Stimulated activated CD4-positive, alpha-beta T cell treated with anti-CD3 and anti-CD28 coated beads, Interleukin-4, amount 100 ng/mL, for 24 hours (primary cell): ENCODE measurements around the gene PRR7.
A peak's percentile ranks its signal among the peaks of the same experiment; 100 is the strongest.

Experiments used
- DNase-seq: peaks from one replicate; pipeline ENCODE4 v3.0.0-alpha.2; 2020

The PRR7 gene

DNA sequence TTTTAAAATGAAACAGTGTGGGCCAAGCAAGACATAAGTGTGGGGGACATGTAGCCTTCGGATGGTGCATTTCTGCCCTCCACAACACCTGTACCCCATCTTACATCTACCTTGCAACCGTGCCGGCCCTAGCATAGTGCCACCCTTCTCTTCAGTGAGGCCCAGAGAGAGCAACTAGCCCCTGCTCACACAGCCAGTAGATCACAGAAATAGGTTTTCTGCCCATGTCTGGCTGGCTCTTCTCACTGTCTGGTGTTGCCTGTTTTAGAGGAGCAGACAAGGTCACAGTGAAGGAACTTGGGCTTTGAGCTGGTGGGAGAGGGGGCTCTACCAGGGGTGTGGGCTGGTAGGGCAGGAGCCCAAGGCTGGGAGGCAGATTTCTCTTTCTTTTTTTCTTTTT lies 39.6 kb downstream of the PRR7 start:
- no peak for DNase-seq

DNA sequence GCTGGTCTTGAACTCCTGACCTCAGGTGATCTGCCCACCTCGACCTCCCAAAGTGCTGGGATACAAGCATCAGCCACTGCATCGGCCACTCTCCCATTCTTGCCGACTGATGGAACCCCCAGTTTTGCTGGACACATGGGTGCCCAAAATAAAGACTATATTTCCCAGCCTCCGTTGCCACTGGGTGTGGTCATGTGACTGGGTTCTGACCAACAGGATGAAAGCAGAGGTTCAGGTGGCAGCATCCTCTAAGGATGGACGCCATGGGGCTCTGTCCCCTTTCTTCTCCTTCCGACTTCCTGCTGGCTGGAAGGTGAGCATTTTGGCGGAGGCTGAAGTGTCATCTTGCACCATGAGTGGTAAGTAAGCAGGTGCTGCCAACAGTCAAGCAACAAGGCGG lies 40.5 kb downstream of the PRR7 start:
- no peak for DNase-seq

DNA sequence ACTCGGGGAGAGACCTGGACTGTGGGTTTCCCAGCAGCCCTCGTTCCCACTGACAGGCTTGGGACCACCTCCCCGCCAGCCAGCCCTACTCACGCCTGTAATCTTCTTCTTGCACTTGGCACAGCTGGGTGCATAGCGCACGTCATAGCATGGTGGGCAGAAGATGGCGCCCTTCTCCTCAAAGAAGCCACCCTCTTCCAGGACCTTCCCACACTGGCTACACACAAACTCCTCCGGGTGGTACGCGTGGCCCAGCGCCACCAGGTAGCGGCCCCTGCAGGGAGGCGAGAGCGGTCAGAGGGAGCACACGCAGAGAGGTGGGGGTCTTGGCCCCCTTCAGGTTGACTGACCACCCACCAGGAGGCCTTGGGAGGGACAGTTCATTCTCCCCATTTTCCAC lies 41.4 kb downstream of the PRR7 start:
- no peak for DNase-seq

DNA sequence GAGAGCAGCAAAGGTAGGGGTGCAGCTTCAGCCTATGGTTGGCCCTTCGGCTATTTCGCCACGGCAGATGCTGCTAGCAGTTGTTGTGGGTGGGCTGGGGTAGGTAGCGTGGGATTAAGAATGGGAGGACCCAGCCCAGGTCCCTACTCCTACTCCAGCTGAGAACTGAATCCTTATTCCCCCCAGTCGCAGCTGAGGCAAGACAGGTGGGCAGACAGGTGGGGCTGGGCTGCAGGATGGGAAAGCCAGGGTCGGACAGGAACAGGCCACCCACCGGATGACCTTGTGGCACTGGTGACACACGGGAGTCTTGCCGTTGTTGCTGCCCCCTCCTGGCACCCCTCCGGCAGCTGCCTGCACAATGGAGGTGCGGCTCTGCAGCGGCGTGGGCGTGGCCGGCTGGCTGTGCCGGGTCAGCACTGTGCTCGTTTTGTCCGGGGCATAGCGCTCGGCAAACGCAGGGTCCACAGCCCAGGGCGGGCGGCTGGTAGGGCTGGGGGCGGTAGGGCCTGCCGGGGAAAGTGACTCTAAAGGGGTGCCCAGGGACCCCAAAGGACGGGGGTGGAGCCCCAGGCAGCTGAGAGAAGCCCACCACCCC lies 42.6 kb downstream of the PRR7 start:
- no peak for DNase-seq

DNA sequence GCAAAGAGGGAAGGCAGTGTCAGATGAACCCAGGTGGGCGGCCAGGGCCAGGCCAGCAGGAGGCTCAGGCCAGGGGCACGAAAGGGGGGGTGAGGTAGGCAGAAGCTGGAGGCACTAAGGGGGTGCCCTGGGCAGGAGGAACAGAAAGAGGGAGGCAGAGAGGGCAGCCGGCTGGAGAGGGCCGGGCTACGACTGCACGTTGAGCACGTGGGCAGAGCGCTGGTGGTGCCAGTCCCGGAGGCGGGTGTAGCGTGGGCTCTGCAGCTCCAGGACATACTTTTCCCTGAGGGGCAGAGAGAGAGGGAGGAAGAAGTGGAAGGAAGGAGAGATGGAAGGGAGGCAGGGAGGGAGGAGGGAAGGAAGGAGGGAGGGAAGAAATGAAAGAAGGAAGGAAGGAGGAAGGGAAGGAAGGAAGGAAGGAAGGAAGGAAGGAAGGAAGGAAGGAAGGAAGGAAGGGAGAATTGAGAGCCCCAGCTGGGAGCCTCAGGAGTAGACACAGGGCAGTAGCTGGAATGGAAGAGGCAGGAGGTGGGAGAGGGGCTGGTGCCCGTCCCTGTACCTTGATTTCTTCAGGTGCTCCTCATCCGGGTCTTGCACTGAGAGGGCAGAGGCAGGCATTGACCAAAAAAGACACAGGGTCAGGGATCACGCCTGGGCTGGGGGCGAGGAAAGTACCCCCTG lies 43.8 kb downstream of the PRR7 start:
- DNase-seq: no peak

DNA sequence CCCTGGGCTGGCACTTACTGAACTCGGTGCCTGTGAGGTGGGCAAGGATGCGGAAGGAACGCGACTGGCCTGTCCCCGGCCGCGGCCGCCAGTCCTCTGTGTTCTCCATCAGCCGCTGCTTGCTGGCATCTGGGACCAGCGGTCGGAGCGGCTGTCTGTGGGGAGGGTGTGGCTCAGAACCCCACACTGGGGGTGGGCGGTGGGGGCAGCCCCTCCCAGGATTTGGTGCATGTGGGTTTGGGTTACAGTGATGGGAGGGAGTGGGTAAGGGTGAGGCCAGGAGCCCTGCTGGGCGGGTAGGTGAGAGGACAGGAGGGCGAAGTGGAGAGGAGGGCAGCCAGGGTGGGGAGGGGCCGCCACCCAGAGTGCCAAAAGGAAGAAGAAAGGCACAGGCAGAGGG lies 44.4 kb downstream of the PRR7 start:
- DNase-seq: no peak

DNA sequence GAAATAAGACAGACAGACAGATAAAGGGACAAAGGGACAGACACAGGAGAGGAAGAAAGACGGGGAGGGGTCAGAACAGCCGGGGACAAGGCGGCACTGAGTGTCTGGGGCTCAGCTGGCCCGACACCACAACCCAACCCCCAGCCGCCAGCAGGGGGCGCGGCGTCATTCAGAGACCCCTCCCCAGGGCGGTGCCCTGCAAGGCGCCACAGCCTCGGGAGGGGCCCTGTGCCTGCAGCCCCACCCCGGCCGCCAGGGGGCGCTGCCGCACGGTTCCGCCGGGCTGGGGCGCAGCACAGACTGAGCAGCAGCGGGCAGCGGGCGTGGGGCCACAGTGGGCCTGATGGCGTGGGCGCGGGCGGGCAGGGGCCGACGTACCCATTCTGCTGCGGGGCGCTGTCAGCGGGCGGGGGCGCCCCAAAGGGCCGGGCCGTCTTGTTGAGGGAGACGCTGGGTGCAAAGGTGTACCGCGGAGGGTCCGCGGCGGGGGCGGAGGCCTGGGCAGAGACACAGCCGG lies 44.9 kb downstream of the PRR7 start:
- no peak for DNase-seq

DNA sequence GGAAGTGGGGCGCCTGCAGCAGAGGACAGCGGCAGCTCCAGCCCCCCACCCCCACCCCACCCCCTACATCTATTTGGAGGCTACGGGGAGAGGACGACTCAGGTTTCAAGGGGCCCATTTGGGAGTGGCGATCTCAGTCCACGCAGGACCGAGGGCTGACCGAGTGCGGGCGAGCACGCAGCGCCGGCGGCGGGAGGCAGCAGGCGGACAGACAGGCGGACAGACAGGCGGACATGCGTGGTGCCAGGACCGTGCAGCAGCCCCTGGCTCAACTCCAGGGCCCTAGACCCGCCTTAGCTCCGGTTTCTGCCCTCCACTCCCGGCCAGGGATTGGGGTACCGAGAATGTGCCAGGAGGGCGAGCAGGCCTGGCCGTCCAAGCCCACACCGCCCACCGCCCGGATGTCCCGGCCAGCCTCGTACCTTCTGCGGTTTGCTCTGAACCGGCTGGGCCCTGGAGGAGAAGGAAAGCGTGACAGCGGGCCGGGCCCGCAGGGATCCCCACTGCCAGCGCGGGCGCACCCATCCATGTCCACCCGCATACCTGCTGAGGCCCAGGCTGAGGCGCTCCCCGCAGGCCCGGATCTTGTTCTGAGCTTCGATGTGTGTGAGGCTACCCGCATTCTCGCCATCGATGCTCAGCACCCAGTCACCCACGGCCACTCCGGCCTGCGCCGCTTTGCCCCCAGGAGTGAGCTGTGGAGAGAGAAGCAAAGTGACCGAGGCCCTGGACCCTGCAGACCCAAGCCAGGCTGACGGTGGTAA lies 45.6 kb downstream of the PRR7 start:
- no peak for DNase-seq

DNA sequence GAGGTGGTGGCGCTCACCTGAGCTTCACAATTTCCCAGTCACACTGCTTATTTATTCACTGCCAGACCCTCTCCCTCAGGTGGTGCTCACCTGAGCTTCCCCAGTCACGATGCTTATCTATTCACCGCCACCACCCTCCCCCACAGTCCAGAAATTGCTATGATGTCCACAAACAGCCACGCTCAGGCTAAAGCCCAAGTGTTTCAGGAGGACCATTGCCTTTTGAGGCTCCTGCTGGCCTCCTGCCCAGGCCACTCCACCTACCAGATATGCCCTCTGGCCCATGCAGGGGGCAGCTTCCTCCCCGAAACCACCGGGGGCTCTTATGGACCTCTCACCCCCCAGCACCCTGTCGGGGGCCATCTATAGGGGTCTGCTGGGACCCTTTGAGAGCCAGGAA lies 46.2 kb downstream of the PRR7 start:
- no peak for DNase-seq

DNA sequence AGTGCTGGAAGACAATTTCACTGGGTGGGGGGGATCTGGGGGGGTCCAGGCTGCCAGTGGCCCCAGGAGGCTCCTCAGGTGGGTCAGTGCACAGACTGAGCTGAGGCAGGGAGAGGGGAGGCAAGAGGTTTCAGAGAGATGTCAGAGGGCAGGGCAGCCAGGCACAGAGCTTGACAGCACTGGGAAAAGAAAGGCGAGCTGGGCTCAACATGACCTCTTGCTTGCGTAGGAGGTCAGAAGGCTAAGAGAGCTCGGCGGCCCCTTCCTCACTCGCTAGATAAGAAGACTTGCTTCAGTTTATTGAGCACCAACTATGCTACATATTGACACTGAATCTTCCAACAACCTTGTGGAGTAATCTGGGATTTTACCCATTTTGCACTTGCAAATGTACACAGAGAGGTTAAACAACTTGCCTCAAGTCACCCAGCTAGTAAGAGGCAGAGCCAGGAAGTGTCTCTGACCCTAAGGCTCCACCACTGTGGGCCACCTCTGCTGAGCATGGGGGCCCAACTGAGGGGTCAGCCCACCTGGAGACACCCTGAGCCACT lies 47.3 kb downstream of the PRR7 start:
- DNase-seq: no peak

DNA sequence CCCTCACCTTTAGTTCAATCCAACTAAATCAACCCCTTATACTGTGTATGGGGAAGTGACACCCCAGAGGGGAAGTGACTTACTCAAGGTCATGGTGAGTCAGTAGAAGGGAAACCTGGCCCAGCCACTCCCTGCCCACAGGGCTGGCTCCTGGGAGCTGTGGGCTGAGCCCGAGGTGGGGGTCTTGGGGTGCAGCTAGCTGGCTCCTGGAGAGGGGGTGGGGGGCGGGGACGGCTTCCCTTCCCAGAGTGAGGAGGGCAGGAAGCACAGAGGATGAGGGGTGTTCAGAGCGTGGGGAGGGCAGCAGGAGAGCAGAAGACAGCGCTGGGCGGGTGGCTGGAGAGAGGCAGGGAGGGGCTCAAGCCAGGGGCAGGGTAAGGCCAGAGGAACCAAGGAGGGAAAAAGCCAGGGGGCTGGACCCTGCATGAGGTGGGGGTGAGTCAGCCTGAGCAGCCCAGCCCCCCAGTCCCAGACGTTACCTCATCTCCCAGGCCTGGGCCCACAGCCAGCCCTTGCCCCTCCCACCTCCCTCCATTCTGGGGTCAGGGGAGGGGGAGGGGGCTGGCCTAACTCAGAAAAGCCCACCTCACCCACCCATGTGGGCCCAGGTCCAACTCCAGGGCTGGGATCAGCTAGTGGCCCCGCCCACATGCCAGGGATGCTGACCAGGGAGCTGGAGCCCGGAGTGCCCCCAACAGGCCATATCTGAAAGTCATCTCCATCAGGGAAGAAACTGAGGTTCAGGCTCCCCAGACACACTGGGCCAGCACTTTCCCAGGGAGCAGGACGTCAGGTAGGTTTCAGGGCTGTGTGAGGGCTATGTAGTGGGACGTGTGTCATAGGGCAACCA lies 48.0 kb downstream of the PRR7 start:
- DNase-seq: peak; percentile 37

DNA sequence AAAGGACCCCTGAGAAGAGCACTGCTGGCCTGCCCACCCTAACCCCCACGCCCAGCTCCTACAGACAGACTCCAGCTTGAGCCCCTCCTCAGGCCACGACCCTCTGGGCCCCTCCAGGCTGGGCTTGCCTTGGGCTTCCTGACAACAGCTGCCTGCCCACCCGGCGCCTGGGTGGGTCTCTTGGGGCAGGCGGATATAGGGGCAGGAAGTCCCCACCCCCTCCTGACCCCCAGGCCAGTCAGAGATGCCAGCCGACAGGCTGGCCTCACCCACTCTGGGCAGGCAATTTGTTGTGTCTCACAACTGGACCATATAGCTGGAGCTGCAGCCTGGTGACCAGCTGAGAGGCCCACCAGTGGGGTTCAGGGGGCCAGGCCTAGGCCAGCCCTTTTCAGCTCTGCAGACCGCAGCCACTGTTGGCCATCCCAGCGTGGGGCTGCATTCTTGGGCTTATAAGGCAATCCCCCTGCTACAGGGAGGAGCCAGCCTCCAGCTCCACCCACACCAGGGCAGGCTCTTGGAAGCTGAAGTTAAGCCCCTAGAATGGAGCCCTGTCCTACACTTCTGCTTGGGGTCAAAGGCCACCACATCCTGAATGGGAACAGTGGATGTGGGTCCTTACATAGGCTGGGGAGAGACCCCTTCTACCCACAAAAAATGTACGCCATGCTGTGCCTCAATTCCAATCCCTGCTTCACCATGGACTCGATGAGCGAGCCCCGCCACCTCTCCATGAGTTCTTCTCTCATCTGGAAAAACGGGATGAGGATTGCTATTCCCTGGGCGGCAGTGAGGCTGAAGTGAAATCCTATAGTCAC lies 48.8 kb downstream of the PRR7 start:
- DNase-seq: no peak

DNA sequence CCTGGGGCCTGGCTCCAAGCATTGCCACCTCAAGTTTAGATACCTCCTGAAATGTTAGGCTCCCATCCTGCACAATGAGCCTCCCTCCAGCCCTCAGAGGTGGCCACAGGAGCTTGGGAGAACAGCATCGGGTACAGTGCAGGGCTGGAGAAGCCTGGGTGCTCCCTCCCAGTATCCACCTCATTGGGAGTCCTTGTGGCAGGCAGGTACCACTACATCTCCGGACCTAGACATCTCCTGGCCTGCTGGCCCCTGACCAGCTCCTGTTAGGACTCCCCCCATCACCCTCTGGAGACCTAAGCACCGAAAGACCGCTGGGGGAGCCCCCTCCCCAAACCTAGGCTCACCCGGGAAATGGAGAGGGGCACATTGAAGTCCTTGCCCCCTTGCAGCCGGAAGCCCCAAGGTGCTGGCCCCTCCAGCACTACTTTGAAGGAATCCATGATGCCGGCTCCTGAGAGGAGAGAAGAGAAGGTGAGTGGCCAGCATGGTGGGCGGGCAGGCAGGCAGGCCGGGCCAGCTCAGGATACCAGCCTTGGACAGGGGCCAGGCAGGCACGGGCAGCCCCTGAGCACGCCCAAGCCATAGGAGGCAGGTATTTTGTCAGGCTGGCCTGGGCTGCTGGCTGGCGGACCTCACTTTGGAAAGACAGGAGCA lies 49.6 kb downstream of the PRR7 start:
- no peak for DNase-seq

DNA sequence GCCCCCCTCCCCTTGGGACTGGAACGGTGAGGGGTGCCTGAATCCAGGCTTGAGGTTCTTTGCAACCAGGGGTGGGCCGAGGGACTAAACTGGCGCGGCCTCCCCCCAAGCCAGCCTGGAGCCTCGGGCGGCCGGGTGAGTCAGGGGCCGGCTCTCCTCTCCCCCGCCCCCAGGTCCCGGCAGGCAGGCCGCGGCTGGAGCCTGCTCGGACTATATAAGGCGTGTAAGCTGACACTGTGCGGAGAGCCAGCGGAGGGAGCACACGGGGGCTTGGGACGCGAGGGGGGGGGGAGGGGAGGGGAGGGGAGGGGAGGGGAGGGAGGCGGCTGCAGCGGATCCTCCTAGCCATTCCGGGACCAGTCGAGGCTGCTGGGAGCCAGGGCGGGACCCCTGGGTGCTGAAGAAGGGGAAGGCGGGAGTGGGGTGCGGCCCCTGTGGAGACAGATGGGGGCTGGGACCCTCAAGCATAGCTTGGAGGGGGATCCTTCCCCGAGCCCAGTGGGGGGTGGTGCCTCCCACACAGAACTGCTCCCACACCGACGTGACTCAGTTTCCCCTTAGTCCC lies 50.2 kb downstream of the PRR7 start:
- DNase-seq: no peak

DNA sequence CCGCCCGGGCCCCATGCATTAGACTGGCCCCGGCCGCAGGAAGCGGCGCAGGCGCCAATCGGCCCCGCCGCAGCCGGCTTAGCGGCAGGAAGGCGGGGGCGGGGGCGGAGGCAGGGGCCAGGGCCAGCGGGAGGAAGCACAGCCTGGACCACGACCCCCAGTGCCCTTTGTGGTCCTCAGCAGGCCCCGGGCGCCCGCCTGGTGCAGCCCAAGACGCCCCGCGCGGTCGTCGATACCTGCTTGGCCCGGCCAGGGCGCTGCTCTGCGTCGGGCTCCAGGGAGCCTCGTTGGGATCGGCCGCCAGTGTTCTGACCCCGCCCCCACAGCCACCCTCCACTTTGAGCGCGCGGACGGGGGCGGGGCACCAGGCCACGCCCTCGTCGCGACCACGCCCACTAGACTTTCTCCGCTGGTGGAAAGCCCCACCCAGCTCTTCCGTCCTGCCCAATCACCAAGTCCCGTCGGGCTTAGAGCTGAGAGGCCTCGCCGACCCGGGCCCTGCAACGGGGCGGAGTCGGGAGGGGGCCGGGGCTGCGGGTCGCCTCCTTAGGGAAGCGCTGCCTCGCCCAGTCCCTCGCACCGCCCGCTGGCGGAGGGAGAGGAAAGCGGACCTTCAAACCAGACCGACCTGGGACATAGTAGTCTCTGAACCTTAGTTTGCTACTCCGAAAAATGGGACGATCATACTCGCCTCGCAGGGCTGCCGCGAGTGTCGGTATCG lies 50.8 kb downstream of the PRR7 start, which contains the start of gene PDLIM7:
Gene PDLIM7 (minus strand): TSS at position 313 of the 721 bp plus-strand sequence. CDS start 1,092 bp downstream, outside the sequence.
- peak; percentile 93 for DNase-seq

DNA sequence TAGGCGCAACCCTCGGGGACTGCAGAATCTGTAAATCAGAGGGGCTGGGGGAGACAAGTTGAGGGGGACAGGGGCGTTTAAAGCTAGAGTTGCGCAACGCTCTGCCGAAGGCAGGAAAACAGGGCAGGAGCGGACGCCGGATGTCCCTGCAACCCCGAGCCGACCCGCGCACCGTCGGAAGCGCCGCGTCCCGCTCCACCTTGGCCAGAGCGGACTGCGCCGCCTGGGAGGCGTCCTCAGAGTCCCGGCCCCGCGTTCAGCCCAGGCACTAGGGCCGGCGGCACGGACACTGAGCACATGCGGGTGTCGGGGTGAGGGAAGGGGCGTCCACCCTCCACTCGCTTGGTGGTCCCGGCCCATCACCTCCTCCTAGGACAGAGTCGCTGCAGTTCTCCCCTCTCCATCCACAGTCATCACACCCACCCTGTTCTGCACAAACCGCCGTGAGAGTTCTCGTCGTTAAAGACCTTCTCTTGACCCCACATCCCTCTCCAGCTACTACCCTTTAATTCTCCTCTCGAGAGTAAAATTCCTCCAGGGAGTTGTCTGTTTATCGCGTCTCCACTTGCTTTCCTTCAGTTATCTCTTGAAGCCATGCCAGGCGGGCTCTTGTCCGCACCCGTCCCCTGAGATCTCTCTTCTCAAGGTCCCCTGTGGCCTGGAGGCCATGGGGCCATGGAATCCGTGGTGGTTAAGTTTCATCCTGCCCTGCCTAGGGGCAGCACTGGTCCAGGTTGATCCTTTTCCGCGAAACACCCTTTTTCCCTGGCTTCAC lies 51.6 kb downstream of the PRR7 start:
- no peak for DNase-seq

DNA sequence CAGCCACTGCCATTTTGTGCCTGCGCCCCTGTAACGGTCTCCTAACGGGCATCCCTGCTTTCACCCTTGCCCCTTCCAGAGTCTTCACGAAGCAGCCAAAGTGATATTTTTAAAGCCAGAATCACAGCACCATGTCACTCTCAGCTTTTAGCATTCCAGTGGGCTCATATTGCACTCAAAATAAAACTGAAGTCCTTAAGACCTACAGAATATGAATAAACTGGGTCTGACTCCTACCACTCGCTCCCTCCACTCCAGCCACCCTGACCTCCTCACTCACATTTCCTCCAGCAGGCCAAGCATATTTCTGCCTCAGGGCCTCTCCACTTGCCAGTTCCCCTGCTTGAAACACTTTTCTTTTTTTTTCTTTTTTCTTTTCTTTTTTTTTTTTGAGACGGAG lies 53.2 kb downstream of the PRR7 start:
- no peak for DNase-seq

DNA sequence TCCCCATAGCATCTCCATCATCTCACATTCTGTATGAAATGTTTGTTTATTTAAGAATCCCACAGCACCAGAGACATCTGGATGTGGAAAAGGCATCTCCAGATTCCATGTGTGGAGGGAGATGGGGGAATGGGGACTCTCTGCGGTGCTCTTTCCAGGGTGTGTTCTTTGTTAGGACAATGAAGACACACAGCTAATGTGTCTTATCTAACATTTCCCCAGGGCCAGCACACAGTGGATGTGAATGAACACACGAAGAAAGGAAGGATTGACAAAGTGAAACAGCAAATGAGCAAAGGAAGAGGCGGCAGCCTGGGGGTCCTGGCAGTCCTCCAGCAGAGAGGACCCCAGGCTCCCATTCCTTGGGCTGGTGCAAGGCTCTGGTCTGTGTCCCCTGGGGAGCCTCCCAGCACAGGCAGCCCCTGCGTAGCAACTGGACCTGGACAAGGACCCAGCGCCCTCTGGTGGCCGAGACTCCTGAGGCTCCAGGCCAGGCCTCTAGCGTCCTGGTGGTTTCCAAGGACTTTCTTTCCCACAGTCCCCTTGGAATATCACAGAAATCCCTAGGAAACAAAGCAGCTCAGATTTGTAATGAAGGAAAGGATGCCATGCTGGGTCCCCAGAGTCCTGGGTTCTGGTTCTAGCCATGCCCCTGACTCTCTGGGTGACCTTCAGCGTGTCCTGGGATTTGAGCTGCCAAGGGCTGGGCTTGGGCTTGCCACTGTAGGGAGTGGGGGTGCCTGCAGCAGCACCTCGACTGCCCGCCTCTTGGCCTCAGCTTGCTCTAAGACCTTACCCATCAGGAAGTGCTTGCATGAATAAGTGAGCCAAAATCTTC lies 54.3 kb downstream of the PRR7 start:
- peak; percentile 89 for DNase-seq
